ENCODE results near the gene RASIP1.

RASIP1 gene

GRCh38 chr19:48716562-48717291, 23.7 kb downstream of the RASIP1 start:
- no peaks in the 10 kb centered on the region for H3K36me3 ChIP-seq
- DNase-seq, result peak; percentile 92
- H3K9me3 ChIP-seq, result no peaks in the 10 kb centered on the region
- H3K4me3 ChIP-seq (ENCODE audit: low read depth, low read length), result peak overlapping the region; percentile 43
- H3K27me3 ChIP-seq, result no peaks in the 10 kb centered on the region
- TF ChIP-seq CTCF (IDR thresholded peaks at IDR 0.05; ENCODE audit: low read depth, low read length), result no peak
- peaks cover 3% of the 10 kb centered on the region for H3K4me1 ChIP-seq

GRCh38 chr19:48715681-48716171, 24.7 kb downstream of the RASIP1 start:
- no peak for DNase-seq
- Histone ChIP-seq H3K4me3 (ENCODE audit: low read depth, low read length) (no peak overlapping the region), H3K36me3 (no peaks in the 10 kb centered on the region), H3K4me1 (peaks cover 3% of the 10 kb centered on the region), H3K27me3 (no peaks in the 10 kb centered on the region), H3K9me3 (no peaks in the 10 kb centered on the region)
- no peak for TF ChIP-seq CTCF (IDR thresholded peaks at IDR 0.05; ENCODE audit: low read depth, low read length)

DNA sequence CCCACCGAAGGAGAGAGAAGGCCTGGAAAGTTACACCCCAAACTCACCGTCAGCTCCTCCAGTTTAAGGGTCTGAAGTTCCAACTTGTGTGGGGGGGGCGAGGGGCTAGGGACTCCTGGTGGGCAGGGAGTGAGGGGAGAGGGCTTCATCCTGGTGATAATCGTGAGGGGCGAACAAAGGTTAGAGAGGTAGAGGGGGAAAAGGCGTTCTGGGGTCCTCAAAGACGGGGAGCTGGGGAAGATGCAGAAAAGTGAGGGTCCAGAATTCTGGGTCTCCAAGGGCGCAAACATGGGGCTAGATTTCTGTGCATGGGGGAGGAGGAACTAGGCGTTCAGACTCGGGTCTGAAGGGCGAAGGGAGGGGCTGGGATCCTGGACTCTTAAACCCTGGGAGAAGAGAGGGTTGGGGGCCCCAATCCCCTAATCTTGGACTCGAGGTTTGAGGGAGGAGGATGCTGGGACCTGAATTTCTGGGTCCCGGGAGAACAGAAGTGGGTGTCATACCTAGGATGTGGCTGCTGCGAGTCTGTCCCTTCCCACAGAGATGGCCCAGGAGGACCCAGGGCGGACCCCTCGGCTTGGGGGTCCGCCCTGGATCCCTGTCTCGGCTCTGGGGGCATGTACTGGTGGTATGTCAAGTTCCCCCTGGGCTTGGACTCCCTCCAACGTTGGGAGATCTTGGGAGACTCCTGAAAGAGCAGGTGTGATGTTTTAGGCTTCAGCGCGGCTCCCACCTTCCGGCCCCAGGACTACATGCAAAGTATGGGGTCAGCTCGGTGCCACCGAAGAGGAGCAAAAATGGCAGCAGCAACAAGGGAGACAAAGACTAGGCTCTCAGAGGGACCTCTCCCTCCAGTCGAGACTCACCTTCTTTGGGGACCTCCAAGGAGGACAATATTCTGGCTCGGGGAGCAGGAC, 25.4 kb downstream of the RASIP1 start:
- Histone ChIP-seq H3K27me3 (no peaks in the 10 kb centered on the region), H3K36me3 (no peaks in the 10 kb centered on the region), H3K4me3 (ENCODE audit: low read depth, low read length) (peak overlapping the region; percentile 49), H3K4me1 (peaks cover 3% of the 10 kb centered on the region; the same call in 1 of the 2 replicates), H3K9me3 (no peaks in the 10 kb centered on the region)
- no peak for DNase-seq
- no peak for TF ChIP-seq CTCF (IDR thresholded peaks at IDR 0.05; ENCODE audit: low read depth, low read length)

- no peaks in the 10 kb centered on the region for H3K9me3 ChIP-seq
- H3K4me1 ChIP-seq, result peaks cover 3% of the 10 kb centered on the region; the same call in 1 of the 2 replicates
- no peaks in the 10 kb centered on the region for H3K36me3 ChIP-seq
- peak; percentile 99 for DNase-seq
- no peak for TF ChIP-seq CTCF (IDR thresholded peaks at IDR 0.05; ENCODE audit: low read depth, low read length)
- H3K4me3 ChIP-seq (ENCODE audit: low read depth, low read length), result peak overlapping the region; percentile 80
- H3K27me3 ChIP-seq, result no peaks in the 10 kb centered on the region
Observed at GRCh38 chr19:48713864-48714755, 26.3 kb downstream of the RASIP1 start.

DNA sequence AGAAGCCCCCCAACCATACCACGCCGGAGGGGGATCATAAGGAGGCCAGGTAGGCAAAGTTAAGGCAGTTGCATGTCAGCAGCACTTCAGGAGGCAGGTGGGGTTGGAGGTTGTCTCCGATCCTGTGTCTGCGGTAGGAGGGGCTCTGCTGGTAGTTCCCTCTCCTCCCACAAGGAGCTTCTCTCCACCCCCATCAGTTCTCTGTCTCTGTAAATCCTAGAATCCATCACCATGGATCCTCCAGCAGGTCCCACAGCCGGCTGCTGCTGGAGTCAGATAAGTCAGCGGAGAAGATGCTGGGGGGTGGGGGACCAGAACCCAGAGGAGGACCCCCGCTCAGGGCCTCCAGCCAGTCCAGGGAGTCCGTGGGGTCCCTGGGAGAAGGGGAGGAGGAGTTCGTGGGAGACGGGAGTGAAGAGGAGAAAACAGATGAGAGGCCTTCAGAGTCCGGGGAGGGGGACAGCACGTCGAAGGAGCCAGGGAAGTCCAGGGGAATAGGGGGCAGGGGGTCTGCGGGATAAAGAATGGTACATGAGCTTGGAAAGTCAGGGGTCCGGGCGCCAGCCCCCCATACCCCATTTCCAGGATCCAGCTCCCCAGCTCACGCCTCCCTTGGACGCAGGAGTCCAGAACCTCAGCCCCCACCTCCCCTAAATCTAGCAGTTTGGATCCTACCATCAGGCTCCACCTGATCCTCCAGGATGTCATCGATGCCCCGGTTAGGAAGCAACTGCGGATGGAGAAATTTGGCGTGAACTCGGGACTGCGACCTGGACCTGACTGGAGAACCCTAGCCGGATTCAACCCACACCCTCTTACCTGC, 27.2 kb downstream of the RASIP1 start:
- Histone ChIP-seq H3K4me3 (ENCODE audit: low read depth, low read length) (peak overlapping the region; percentile 80), H3K27me3 (no peaks in the 10 kb centered on the region), H3K9me3 (no peaks in the 10 kb centered on the region), H3K4me1 (peaks cover 3% of the 10 kb centered on the region; the same call in 1 of the 2 replicates), H3K36me3 (no peaks in the 10 kb centered on the region)
- DNase-seq, result no peak
- TF ChIP-seq CTCF (IDR thresholded peaks at IDR 0.05; ENCODE audit: low read depth, low read length), result peak; percentile 37
